ENCODE results near the gene APOB. TPM values are rescaled to one million over a fixed set of nuclear protein-coding genes. Genes with fewer than 3 reads are reported as not detected.
A peak's percentile ranks its signal among the peaks of the same experiment; 100 is the strongest.

Gene APOB
- total and polyA plus RNA-seq, 2 of the 13 experiments (the other 11 are each of a cell fraction or from before 2014, with no cell fraction given): 1,569 to 2,515 TPM

DNA sequence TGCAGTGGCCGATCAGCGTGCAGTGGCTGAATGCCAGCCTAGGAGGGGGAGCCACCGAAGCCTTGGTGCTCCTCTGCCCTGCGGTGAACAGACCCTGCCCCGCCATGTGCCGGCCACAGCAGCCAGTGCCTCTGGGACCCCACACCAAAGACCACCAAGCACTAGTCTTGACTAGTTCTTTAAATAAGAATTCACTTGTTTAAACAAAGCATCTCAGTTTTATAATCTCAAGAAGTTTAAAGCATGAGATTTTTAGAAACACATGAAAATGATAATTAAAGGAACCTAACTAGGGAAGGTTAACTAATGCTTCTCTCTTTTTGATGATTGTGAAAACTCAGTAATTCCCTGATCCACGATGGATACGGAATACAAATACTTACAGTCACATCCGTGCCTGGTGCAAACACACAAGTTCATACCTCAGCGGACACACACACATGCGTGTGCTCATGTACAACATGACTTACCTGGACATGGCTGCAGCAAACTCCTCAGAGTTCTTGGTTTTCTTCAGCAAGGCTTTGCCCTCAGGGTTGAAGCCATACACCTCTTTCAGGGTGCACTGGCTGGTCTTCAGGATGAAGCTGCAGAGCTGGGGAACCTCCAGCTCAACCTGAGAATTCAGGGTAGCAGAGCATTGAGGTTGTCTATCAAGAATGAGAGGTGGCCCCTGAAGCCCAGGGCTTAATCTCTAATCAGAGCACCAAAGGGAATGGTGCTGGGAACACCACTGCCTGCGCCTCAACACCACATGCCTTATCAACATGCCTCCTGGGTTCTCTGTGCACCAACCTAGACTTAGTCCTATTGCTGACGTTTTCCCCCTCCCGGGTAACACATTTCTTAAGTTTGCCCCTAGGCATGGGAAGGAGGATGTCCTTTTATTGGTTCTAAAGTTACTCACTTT, 3.1 kb downstream of the APOB start (continued):
- TF ChIP-seq, protein P1, sequence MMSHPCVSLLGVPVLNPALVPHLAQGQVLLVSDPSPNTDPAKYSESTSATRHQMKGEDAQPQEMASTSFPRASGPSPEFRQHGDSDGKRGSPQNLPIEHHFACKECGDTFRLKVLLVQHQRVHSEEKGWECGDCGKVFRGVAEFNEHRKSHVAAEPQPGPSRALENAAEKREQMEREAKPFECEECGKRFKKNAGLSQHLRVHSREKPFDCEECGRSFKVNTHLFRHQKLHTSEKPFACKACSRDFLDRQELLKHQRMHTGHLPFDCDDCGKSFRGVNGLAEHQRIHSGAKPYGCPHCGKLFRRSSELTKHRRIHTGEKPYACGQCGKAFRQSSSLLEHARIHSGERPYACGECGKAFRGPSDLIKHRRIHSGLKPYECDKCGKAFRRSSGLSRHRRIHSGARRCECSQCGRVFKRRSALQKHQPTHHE (CRISPR knock-in tag; IDR thresholded peaks at IDR 0.05; ENCODE audit: borderline replicate concordance): no peak
- TF ChIP-seq, protein P2, sequence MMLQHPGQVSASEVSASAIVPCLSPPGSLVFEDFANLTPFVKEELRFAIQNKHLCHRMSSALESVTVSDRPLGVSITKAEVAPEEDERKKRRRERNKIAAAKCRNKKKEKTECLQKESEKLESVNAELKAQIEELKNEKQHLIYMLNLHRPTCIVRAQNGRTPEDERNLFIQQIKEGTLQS (CRISPR knock-in tag; IDR thresholded peaks at IDR 0.05): peak; percentile 36; the same call in 1 of the 2 replicates
- TF ChIP-seq ZNF788 (CRISPR knock-in tag; IDR thresholded peaks at IDR 0.05; ENCODE audit: borderline replicate concordance) (no peak), ZNF891 (CRISPR knock-in tag; IDR thresholded peaks at IDR 0.05) (no peak), ZNF660 (CRISPR knock-in tag; IDR thresholded peaks at IDR 0.05; ENCODE audit: borderline replicate concordance, low read depth) (no peak), ZSCAN21 (CRISPR knock-in tag; IDR thresholded peaks at IDR 0.05; ENCODE audit: borderline replicate concordance) (peak; percentile 57; the same call in 1 of the 2 replicates), ISL2 (CRISPR knock-in tag; IDR thresholded peaks at IDR 0.05) (peak; percentile 18; the same call in 1 of the 2 replicates), NFE2 (CRISPR knock-in tag; IDR thresholded peaks at IDR 0.05) (no peak), SIX4 (CRISPR knock-in tag; IDR thresholded peaks at IDR 0.05) (0 out of 2 replicates have a peak, but pooled peaks have one; percentile 26)
- TF ChIP-seq, protein P3, sequence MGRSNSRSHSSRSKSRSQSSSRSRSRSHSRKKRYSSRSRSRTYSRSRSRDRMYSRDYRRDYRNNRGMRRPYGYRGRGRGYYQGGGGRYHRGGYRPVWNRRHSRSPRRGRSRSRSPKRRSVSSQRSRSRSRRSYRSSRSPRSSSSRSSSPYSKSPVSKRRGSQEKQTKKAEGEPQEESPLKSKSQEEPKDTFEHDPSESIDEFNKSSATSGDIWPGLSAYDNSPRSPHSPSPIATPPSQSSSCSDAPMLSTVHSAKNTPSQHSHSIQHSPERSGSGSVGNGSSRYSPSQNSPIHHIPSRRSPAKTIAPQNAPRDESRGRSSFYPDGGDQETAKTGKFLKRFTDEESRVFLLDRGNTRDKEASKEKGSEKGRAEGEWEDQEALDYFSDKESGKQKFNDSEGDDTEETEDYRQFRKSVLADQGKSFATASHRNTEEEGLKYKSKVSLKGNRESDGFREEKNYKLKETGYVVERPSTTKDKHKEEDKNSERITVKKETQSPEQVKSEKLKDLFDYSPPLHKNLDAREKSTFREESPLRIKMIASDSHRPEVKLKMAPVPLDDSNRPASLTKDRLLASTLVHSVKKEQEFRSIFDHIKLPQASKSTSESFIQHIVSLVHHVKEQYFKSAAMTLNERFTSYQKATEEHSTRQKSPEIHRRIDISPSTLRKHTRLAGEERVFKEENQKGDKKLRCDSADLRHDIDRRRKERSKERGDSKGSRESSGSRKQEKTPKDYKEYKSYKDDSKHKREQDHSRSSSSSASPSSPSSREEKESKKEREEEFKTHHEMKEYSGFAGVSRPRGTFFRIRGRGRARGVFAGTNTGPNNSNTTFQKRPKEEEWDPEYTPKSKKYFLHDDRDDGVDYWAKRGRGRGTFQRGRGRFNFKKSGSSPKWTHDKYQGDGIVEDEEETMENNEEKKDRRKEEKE (IDR thresholded peaks at IDR 0.05): no peak
- TF ChIP-seq, protein P4, sequence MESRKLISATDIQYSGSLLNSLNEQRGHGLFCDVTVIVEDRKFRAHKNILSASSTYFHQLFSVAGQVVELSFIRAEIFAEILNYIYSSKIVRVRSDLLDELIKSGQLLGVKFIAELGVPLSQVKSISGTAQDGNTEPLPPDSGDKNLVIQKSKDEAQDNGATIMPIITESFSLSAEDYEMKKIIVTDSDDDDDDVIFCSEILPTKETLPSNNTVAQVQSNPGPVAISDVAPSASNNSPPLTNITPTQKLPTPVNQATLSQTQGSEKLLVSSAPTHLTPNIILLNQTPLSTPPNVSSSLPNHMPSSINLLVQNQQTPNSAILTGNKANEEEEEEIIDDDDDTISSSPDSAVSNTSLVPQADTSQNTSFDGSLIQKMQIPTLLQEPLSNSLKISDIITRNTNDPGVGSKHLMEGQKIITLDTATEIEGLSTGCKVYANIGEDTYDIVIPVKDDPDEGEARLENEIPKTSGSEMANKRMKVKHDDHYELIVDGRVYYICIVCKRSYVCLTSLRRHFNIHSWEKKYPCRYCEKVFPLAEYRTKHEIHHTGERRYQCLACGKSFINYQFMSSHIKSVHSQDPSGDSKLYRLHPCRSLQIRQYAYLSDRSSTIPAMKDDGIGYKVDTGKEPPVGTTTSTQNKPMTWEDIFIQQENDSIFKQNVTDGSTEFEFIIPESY (CRISPR knock-in tag; IDR thresholded peaks at IDR 0.05): 0 out of 2 replicates have a peak, but pooled peaks have one; percentile 25
- TF ChIP-seq, protein P5, sequence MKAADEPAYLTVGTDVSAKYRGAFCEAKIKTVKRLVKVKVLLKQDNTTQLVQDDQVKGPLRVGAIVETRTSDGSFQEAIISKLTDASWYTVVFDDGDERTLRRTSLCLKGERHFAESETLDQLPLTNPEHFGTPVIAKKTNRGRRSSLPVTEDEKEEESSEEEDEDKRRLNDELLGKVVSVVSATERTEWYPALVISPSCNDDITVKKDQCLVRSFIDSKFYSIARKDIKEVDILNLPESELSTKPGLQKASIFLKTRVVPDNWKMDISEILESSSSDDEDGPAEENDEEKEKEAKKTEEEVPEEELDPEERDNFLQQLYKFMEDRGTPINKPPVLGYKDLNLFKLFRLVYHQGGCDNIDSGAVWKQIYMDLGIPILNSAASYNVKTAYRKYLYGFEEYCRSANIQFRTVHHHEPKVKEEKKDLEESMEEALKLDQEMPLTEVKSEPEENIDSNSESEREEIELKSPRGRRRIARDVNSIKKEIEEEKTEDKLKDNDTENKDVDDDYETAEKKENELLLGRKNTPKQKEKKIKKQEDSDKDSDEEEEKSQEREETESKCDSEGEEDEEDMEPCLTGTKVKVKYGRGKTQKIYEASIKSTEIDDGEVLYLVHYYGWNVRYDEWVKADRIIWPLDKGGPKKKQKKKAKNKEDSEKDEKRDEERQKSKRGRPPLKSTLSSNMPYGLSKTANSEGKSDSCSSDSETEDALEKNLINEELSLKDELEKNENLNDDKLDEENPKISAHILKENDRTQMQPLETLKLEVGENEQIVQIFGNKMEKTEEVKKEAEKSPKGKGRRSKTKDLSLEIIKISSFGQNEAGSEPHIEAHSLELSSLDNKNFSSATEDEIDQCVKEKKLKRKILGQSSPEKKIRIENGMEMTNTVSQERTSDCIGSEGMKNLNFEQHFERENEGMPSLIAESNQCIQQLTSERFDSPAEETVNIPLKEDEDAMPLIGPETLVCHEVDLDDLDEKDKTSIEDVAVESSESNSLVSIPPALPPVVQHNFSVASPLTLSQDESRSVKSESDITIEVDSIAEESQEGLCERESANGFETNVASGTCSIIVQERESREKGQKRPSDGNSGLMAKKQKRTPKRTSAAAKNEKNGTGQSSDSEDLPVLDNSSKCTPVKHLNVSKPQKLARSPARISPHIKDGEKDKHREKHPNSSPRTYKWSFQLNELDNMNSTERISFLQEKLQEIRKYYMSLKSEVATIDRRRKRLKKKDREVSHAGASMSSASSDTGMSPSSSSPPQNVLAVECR (CRISPR knock-in tag; IDR thresholded peaks at IDR 0.05; ENCODE audit: borderline replicate concordance): peak; percentile 19

All from HepG2 (cell line).